Pancreas (tissue), 10 donors: Measurements from ENCODE around the gene R3HCC1L. TPM values are rescaled to one million over a fixed set of nuclear protein-coding genes. Genes with fewer than 3 reads are reported as not detected.
"Not testable (repeated sequence)": the region's sequence is repeated elsewhere in the genome, so short reads cannot be mapped to it uniquely, and the experiment has no call there.

Experiments
- ATAC-seq, 4 donors: fragments of 200-7000 bp; cut with Tn5 transposase; one replicate each; pipeline versions ENCODE4 v1.8.0 to v1.9.1; 2020; ENCODE audit warnings: mild to moderate bottlenecking in 4 of 4, moderate library complexity in 4 of 4
- DNase-seq, 6 donors: peaks; one replicate each; pipeline ENCODE4 v3.0.0-alpha.2; 2020
- FAIRE-seq: peaks from 2 replicates; lab custom pipeline; 2012; peaks lifted over from hg19 to GRCh38; lab: Jason Lieb, UNC
- H3K27ac ChIP-seq, 4 donors: fragments of 200-600 bp; sonication (generic); 1 replicate in 3 of 4; 2 replicates in 1 of 4; pipeline versions ENCODE4 v1.5.0 to v1.8.0; 2020
- H3K27me3 ChIP-seq, 4 donors: fragments of 200-600 bp; one replicate each; pipeline ENCODE4 v1.8.0; 2021
- H3K36me3 ChIP-seq, 3 donors: fragments of 200-600 bp; sonication (generic) in 1 of 3; one replicate each; pipeline versions ENCODE4 v1.5.0 to v1.8.0; 2020 to 2021
- H3K4me1 ChIP-seq, 3 donors: fragments of 200-600 bp; one replicate each; pipeline ENCODE4 v1.8.0; 2021
- H3K4me3 ChIP-seq, 4 donors: fragments of 200-600 bp; sonication (generic) in 2 of 4; one replicate each; pipeline versions ENCODE4 v1.5.0 to v1.8.0; 2020 to 2021
- H3K9me3 ChIP-seq, 4 donors: fragments of 200-600 bp; one replicate each; pipeline ENCODE4 v1.8.0; 2021
- CTCF ChIP-seq, 4 donors: fragments of 200-600 bp; sonication (generic) in 3 of 4; IDR thresholded peaks; one replicate each; pipeline versions ENCODE4 v1.5.0 to v1.8.0; 2021; ENCODE audit warnings: antibody characterized with exemption in 4 of 4
- whole genome bisulfite sequencing, 2 donors: extraction: QIAGEN DNeasy Blood & Tissue Kit; methylation state at CpG; one replicate each; pipeline ENCODE4 v1.1.7; 2013; 5-methylcytosine and 5-hydroxymethylcytosine counted together
- intact Hi-C, 3 donors: fragments of 100-400 bp; cut with DNase I; formaldehyde crosslinking; loops; one replicate each; pipeline versions ENCODE4 v1.11.1 to v1.14.2; 2022
- polyA plus RNA-seq, 2 donors: library from polyadenylated mRNA; stranded (reverse); fragments of 200-250 nt; gene quantifications; one replicate each; pipeline ENCODE4 v1.2.3, GENCODE V29; 2013
- total RNA-seq, 6 donors: library from RNA; stranded (reverse); fragmentation: NEBNext Ultra II Directional in 4 of 6; extraction: Animal tissue kit (Norgen Biotek cat#: 25700) in 4 of 6; gene quantifications; one replicate each; pipeline versions ENCODE4 v1.2.1 to v1.2.4, GENCODE V29; 2021 to 2023
- donor health status: healthy with polysubstance abuse.
- donor health status: DM: no; HTN: no; CAD: no; lungs with moderate emphysema.
- donor health status: DM: no; HTN: no; CAD: no.
- donor health status: control.
- donor health status: control.
- donor health status: Bipolar disorder and iron deficiency.
- donor health status: DM: yes; HTN: yes; CAD: no.
- donor health status: DM: no; HTN: no; CAD: no.
- donor health status: DM: no; HTN: no; CAD: no.
- donor health status: DM: yes; HTN: yes; CAD: no.

Gene R3HCC1L
- total and polyA plus RNA-seq, 8 donors, result 3.9 to 9.5 (median 4.9) TPM

- intact Hi-C loops, result no loop called here
- peaks cover 6 to 15% (median 6%) of the 10 kb centered on the region in 3 donors for H3K4me1 ChIP-seq
- FAIRE-seq, result no peak
- WGBS, 2 donors, result 41 to 51% methylated on average over 2 of the region's 2 CpGs
- H3K36me3 ChIP-seq, result no peaks in the 10 kb centered on the region
- H3K4me3 ChIP-seq, result no peak overlapping the region
- no peaks in the 10 kb centered on the region for H3K27me3 ChIP-seq
- ATAC-seq, result peak; percentile 69 to 91 (median 78)
- no peak overlapping the region for H3K27ac ChIP-seq
- no peak for DNase-seq
- H3K9me3 ChIP-seq, result no peaks in the 10 kb centered on the region
- no peak for TF ChIP-seq CTCF (IDR thresholded peaks at IDR 0.05)
These were observed 10.5 kb downstream of the R3HCC1L start for GRCh38 chr10:98144985-98145384.

- Histone ChIP-seq H3K27ac (no peak overlapping the region), H3K9me3 (no peaks in the 10 kb centered on the region), H3K4me1 (peaks cover under 1 to 5% (median 2%) of the 10 kb centered on the region in 3 donors), H3K27me3 (no peaks in the 10 kb centered on the region), H3K4me3 (no peak overlapping the region), H3K36me3 (no peaks in the 10 kb centered on the region)
- TF ChIP-seq CTCF (IDR thresholded peaks at IDR 0.05), result no peak
- intact Hi-C loops, result no loop called here
- no peak for DNase-seq
- no peak for FAIRE-seq
- WGBS, 2 donors, result 96 to 98% methylated on average over 1 of the region's 1 CpG
- no peak for ATAC-seq
These were observed 15.4 kb downstream of the R3HCC1L start for GRCh38 chr10:98149858-98150257.

- DNase-seq (no peak), ATAC-seq (no peak), FAIRE-seq (no peak)
- Histone ChIP-seq H3K4me1 (peaks cover 0 to 4% (median 3%) of the 10 kb centered on the region in 3 donors), H3K27me3 (no peaks in the 10 kb centered on the region), H3K9me3 (no peaks in the 10 kb centered on the region), H3K4me3 (no peak overlapping the region), H3K27ac (no peak overlapping the region), H3K36me3 (no peaks in the 10 kb centered on the region)
- no peak for TF ChIP-seq CTCF (IDR thresholded peaks at IDR 0.05)
- intact Hi-C loops, result no loop called here
- 93 to 97% methylated on average over 5 of the region's 5 CpGs for WGBS, 2 donors
These were observed 16.1 kb downstream of the R3HCC1L start for GRCh38 chr10:98150544-98150943.

GRCh38 chr10:98152778-98153177 is 18.3 kb downstream of the R3HCC1L start:
- H3K4me3 ChIP-seq, H3K27me3 ChIP-seq, H3K4me1 ChIP-seq, H3K27ac ChIP-seq, H3K9me3 ChIP-seq, intact Hi-C loops, FAIRE-seq, ATAC-seq, H3K36me3 ChIP-seq: not testable (repeated sequence)
- DNase-seq, result peak in 1 of 6 donors; percentile 35
- WGBS, 2 donors, result 88 to 96% methylated on average over 17 to 28 of the region's 30 CpGs

GRCh38 chr10:98153213-98153958 is 18.9 kb downstream of the R3HCC1L start:
- H3K9me3 ChIP-seq, H3K4me1 ChIP-seq, ATAC-seq, H3K27me3 ChIP-seq, FAIRE-seq, H3K27ac ChIP-seq, DNase-seq, H3K4me3 ChIP-seq, intact Hi-C loops, H3K36me3 ChIP-seq: not testable (repeated sequence)
- WGBS, 2 donors, result 81 to 82% methylated on average over 8 of the region's 8 CpGs

GRCh38 chr10:98154076-98154475 is 19.6 kb downstream of the R3HCC1L start:
- Histone ChIP-seq H3K9me3 (no peaks in the 10 kb centered on the region), H3K27me3 (no peaks in the 10 kb centered on the region), H3K27ac (no peak overlapping the region), H3K36me3 (no peaks in the 10 kb centered on the region), H3K4me1 (peaks cover 0 to 5% (median 4%) of the 10 kb centered on the region in 3 donors), H3K4me3 (no peak overlapping the region)
- FAIRE-seq (no peak), ATAC-seq (no peak), DNase-seq (no peak)
- WGBS, 2 donors, result 89 to 93% methylated on average over 3 of the region's 3 CpGs
- intact Hi-C loops, result no loop called here
- no peak for TF ChIP-seq CTCF (IDR thresholded peaks at IDR 0.05)
